ENCODE results near the gene TNPO3.
A peak's percentile ranks its signal among the peaks of the same experiment; 100 is the strongest.

The TNPO3 gene

GRCh38 chr7:129054438-129055293 is at the start of gene TNPO3:
Gene TNPO3, minus strand, starts transcription at chr7:129055111. Its CDS starts 341 bp downstream, at chr7:129054770.
- peak; percentile 90 for DNase-seq (ENCODE audit: low spot score)

GRCh38 chr7:129103561-129104324 is 48.8 kb upstream of the TNPO3 start:
- DNase-seq (ENCODE audit: low spot score), result no peak

- no peak for DNase-seq (ENCODE audit: low spot score)
Observed at GRCh38 chr7:129101746-129102145, 46.8 kb upstream of the TNPO3 start.

- DNase-seq (ENCODE audit: low spot score), result no peak
Observed at GRCh38 chr7:129100827-129101166, 45.9 kb upstream of the TNPO3 start.

GRCh38 chr7:129098409-129099084 is 43.6 kb upstream of the TNPO3 start:
- DNase-seq (ENCODE audit: low spot score), result no peak

- DNase-seq (ENCODE audit: low spot score), result no peak
Observed at GRCh38 chr7:129095258-129095657, 40.3 kb upstream of the TNPO3 start.

GRCh38 chr7:129094501-129094900 is 39.6 kb upstream of the TNPO3 start:
- no peak for DNase-seq (ENCODE audit: low spot score)

- DNase-seq (ENCODE audit: low spot score), result no peak
Observed at GRCh38 chr7:129093867-129094456, 39.1 kb upstream of the TNPO3 start.

- peak; percentile 73 for DNase-seq (ENCODE audit: low spot score)
Observed at GRCh38 chr7:129091484-129092002, 36.6 kb upstream of the TNPO3 start.

GRCh38 chr7:129090300-129090907 is 35.5 kb upstream of the TNPO3 start:
- DNase-seq (ENCODE audit: low spot score), result no peak

- no peak for DNase-seq (ENCODE audit: low spot score)
Observed at GRCh38 chr7:129089521-129090212, 34.8 kb upstream of the TNPO3 start.

GRCh38 chr7:129084801-129085551 is 30.1 kb upstream of the TNPO3 start:
- DNase-seq (ENCODE audit: low spot score), result no peak

- no peak for DNase-seq (ENCODE audit: low spot score)
Observed at GRCh38 chr7:129083525-129083924, 28.6 kb upstream of the TNPO3 start.

- DNase-seq (ENCODE audit: low spot score), result no peak
Observed at GRCh38 chr7:129078455-129078854, 23.5 kb upstream of the TNPO3 start.

GRCh38 chr7:129076886-129077285 is 22.0 kb upstream of the TNPO3 start:
- no peak for DNase-seq (ENCODE audit: low spot score)

- no peak for DNase-seq (ENCODE audit: low spot score)
Observed at GRCh38 chr7:129074994-129075393, 20.1 kb upstream of the TNPO3 start.

GRCh38 chr7:129074361-129074871 is 19.5 kb upstream of the TNPO3 start:
- DNase-seq (ENCODE audit: low spot score), result no peak

- no peak for DNase-seq (ENCODE audit: low spot score)
Observed at GRCh38 chr7:129073738-129074137, 18.8 kb upstream of the TNPO3 start.

GRCh38 chr7:129073204-129073603 is 18.3 kb upstream of the TNPO3 start:
- DNase-seq (ENCODE audit: low spot score), result no peak

- no peak for DNase-seq (ENCODE audit: low spot score)
Observed at GRCh38 chr7:129072479-129073011, 17.6 kb upstream of the TNPO3 start.

Measured in HuH-7 (cell line).